Right lobe of liver (tissue), 6 donors: ENCODE results near the gene ARHGEF1. TPM values are rescaled to one million over a fixed set of nuclear protein-coding genes. Genes with fewer than 3 reads are reported as not detected.

Experiments
- ATAC-seq, 4 donors: fragments of 200-7000 bp; cut with Tn5 transposase; one replicate each; pipeline ENCODE4 v1.9.1; 2020; ENCODE audit warnings: mild to moderate bottlenecking in 4 of 4, moderate library complexity in 4 of 4
- DNase-seq, 3 donors: peaks; one replicate each; pipeline ENCODE4 v3.0.0-alpha.2; 2020
- H3K27ac ChIP-seq, 3 donors: fragments of 200-600 bp; one replicate each; pipeline ENCODE4 v1.8.0; 2022
- H3K27me3 ChIP-seq, 2 donors: fragments of 200-600 bp; one replicate each; pipeline ENCODE4 v1.8.0; 2022
- H3K36me3 ChIP-seq, 4 donors: fragments of 200-600 bp; sonication (generic) in 1 of 4; one replicate each; pipeline versions ENCODE4 v1.5.1 to v1.8.0; 2017 to 2022; ENCODE audit warnings: control low read depth in 1 of 4
- H3K4me1 ChIP-seq, 4 donors: fragments of 200-600 bp; sonication (generic) in 1 of 4; one replicate each; pipeline versions ENCODE4 v1.5.1 to v1.8.0; 2017 to 2022; ENCODE audit warnings: control low read depth in 1 of 4
- H3K4me3 ChIP-seq, 3 donors: fragments of 200-600 bp; one replicate each; pipeline ENCODE4 v1.8.0; 2022
- H3K9me3 ChIP-seq, 4 donors: fragments of 200-600 bp; sonication (generic) in 1 of 4; one replicate each; pipeline versions ENCODE4 v1.5.1 to v1.8.0; 2017 to 2022; ENCODE audit warnings: control low read depth in 1 of 4
- POLR2A ChIP-seq: fragments of 450-650 bp; IDR thresholded peaks from one replicate; pipeline ENCODE4 v1.6.1; 2017; ENCODE audit warnings: antibody characterized with exemption, mild to moderate bottlenecking
- WGBS: methylation state at CpG from one replicate; pipeline ENCODE4 v1.1.6; 2018; ENCODE audit warnings: low coverage, low lambda C conversion rate; ENCODE audit not compliant: insufficient coverage; ENCODE audit errors: missing lambda C conversion rate; 5-methylcytosine and 5-hydroxymethylcytosine counted together
- intact Hi-C, 2 donors: fragments of 100-400 bp; cut with DNase I; formaldehyde crosslinking; loops; one replicate each; pipeline versions ENCODE4 v1.11.2 to v1.14.1; 2022
- total RNA-seq, 6 experiments: library from RNA; depleted of rRNA in 2 of 6; stranded (reverse); fragments of >200 nt in 2 of 6; fragmentation: NEBNext Ultra II Directional in 3 of 6; extraction: Animal tissue kit (Norgen Biotek cat#: 25700) in 3 of 6; gene quantifications; one replicate each; pipeline versions ENCODE4 v1.1.0 to v1.2.4, GENCODE V29; 2016 to 2023
- TF ChIP-seq, protein P1 (sequence below), 4 donors: fragments of 200-600 bp in 3 of 4; fragments of 450-650 bp in 1 of 4; IDR thresholded peaks; one replicate each; pipeline versions ENCODE4 v1.5.1 to v1.8.0; 2016 to 2022; ENCODE audit warnings: antibody characterized with exemption in 4 of 4, mild to moderate bottlenecking in 2 of 4
- donor health status: DM: no; HTN: yes; CAD: no.
- donor health status: DM: no; HTN: no; CAD: no.
- donor health status: DM: no; HTN: no; CAD: no.
- donor health status: DM: no; HTN: yes; CAD: no.
- donor health status: DM: no; HTN: yes; CAD: no.

Gene ARHGEF1
- total RNA-seq, 6 experiments from 2014 or later, result 25.3 to 39.7 (median 30.2) TPM

GRCh38 chr19:41933693-41934426, 50.9 kb downstream of the ARHGEF1 start:
- H3K36me3 ChIP-seq, result no peaks in the 10 kb centered on the region
- WGBS, result 39% methylated on average over 7 of the region's 7 CpGs
- H3K27ac ChIP-seq, result no peak overlapping the region
- no peak overlapping the region for H3K4me3 ChIP-seq
- no peak for ATAC-seq
- H3K9me3 ChIP-seq, result no peaks in the 10 kb centered on the region
- no peak for DNase-seq
- no peak for TF ChIP-seq POLR2A
- TF ChIP-seq, protein P1, sequence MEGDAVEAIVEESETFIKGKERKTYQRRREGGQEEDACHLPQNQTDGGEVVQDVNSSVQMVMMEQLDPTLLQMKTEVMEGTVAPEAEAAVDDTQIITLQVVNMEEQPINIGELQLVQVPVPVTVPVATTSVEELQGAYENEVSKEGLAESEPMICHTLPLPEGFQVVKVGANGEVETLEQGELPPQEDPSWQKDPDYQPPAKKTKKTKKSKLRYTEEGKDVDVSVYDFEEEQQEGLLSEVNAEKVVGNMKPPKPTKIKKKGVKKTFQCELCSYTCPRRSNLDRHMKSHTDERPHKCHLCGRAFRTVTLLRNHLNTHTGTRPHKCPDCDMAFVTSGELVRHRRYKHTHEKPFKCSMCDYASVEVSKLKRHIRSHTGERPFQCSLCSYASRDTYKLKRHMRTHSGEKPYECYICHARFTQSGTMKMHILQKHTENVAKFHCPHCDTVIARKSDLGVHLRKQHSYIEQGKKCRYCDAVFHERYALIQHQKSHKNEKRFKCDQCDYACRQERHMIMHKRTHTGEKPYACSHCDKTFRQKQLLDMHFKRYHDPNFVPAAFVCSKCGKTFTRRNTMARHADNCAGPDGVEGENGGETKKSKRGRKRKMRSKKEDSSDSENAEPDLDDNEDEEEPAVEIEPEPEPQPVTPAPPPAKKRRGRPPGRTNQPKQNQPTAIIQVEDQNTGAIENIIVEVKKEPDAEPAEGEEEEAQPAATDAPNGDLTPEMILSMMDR (IDR thresholded peaks at IDR 0.05), result no peak
- no peaks in the 10 kb centered on the region for H3K4me1 ChIP-seq
- peaks cover 4 to 17% of the 10 kb centered on the region in 2 donors for H3K27me3 ChIP-seq
- intact Hi-C loops, result loop anchor here in 1 of 2 donors (10.0 kb wide), 1 partner anchor 59 kb away; the partner anchor contains the start of gene CD79A

- WGBS, result 10% methylated on average over 6 of the region's 7 CpGs
- DNase-seq, result peak in 2 of 3 donors; percentile 64 to 68
- H3K4me1 ChIP-seq, result no peaks in the 10 kb centered on the region
- no peaks in the 10 kb centered on the region for H3K36me3 ChIP-seq
- peaks cover 4 to 11% of the 10 kb centered on the region in 2 donors for H3K27me3 ChIP-seq
- peak; percentile 62 to 87 (median 82) for ATAC-seq
- H3K4me3 ChIP-seq, result no peak overlapping the region
- no peak for TF ChIP-seq POLR2A
- TF ChIP-seq, protein P1 (IDR thresholded peaks at IDR 0.05), result peak; percentile 63 to 80 (median 72)
- intact Hi-C loops, result loop anchor here in 1 of 2 donors (10.0 kb wide), 1 partner anchor 60 kb away; the partner anchor contains the start of gene CD79A
- no peaks in the 10 kb centered on the region for H3K9me3 ChIP-seq
- no peak overlapping the region for H3K27ac ChIP-seq
Measured at GRCh38 chr19:41934849-41935374, 51.9 kb downstream of the ARHGEF1 start.

DNA sequence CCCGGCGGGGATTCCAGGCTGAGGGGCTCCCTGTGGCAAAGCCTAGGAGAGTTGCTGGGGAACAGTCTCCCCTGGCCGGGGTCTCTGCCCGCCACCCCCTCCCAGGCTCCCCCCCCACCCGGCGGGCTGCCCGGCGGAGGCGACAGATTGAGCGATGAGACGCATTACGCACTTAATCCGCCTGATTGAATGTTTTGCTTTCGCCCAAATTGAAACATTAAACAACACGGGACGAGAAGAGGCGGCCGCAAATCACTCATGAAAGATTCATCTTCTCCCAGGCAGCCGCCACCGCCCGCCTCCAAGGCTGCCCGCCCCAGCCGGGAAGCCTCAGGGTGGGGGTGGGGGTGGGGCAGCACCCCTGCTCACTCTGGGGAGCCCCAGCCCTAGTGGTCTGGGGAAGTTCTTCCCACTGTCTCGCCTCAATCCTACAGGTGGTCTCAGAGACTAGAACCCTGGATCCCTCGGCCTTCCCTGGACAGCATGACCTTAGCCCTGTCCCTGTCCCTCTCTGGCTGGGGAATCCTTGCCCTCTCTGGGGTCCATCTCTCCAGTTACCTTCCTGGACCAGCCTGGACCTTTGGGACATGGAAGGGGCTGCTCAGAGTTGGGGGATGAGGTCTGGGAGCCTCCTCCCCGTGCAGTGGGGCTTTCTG, 52.9 kb downstream of the ARHGEF1 start:
- H3K36me3 ChIP-seq, result no peaks in the 10 kb centered on the region
- peaks cover 0 to 5% (median 0%) of the 10 kb centered on the region in 4 donors for H3K4me1 ChIP-seq
- H3K9me3 ChIP-seq, result no peaks in the 10 kb centered on the region
- 17% methylated on average over 21 of the region's 26 CpGs for WGBS
- intact Hi-C loops, result loop anchor here in 1 of 2 donors (10.0 kb wide), 1 partner anchor 61 kb away; the partner anchor contains the start of gene CD79A
- DNase-seq (no peak), ATAC-seq (no peak)
- no peak overlapping the region for H3K27ac ChIP-seq
- TF ChIP-seq POLR2A, result no peak
- TF ChIP-seq, protein P1 (IDR thresholded peaks at IDR 0.05), result no peak
- peaks cover 4 to 5% of the 10 kb centered on the region in 2 donors for H3K27me3 ChIP-seq
- no peak overlapping the region for H3K4me3 ChIP-seq

DNA sequence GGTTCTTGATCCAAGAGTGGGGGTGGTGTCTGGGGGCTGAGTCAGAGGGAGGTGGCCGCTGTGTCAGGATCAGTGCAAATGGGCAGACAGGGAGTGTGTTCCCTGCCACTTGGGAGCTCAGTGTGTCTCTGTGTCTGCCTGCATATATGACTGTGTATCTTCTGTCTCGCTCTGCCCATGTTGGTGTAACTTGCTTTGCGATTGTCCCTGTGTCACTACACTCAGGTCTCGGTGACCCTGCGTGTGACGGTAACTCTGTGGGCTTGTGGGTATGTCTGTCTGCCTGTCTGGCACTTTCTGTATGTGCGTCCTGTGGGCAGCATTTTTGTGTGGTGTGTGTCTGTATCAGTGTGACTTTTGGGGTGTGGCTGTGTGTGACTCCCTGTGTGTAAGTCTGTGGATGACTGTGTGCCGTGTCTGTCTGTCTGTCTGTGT, 53.4 kb downstream of the ARHGEF1 start:
- H3K9me3 ChIP-seq, result no peaks in the 10 kb centered on the region
- DNase-seq (no peak), ATAC-seq (no peak)
- H3K4me1 ChIP-seq, result peaks cover 0 to 6% (median 0%) of the 10 kb centered on the region in 4 donors
- H3K36me3 ChIP-seq, result no peaks in the 10 kb centered on the region
- WGBS, result 82% methylated on average over 6 of the region's 8 CpGs
- H3K4me3 ChIP-seq, result no peak overlapping the region
- H3K27me3 ChIP-seq, result peaks cover under 1 to 9% of the 10 kb centered on the region in 2 donors
- H3K27ac ChIP-seq, result no peak overlapping the region
- TF ChIP-seq POLR2A, result no peak
- TF ChIP-seq, protein P1 (IDR thresholded peaks at IDR 0.05), result no peak
- intact Hi-C loops, result loop anchor here in 1 of 2 donors (10.0 kb wide), 1 partner anchor 62 kb away; the partner anchor contains the start of gene CD79A
